Measurements from ENCODE around the gene POFUT1. TPM values are rescaled to one million over a fixed set of nuclear protein-coding genes. Genes with fewer than 3 reads are reported as not detected.
A peak's percentile ranks its signal among the peaks of the same experiment; 100 is the strongest.

Gene POFUT1
- total RNA-seq, 4 donors from 2014 or later, result 15.7 to 29.6 (median 18.1) TPM

GRCh38 chr20:32282461-32282860 lies 74.8 kb downstream of the POFUT1 start:
- peaks cover 0 to 50% (median 22%) of the 10 kb centered on the region in 3 donors for H3K4me1 ChIP-seq
- H3K4me3 ChIP-seq, result no peak overlapping the region
- no peaks in the 10 kb centered on the region for H3K9me3 ChIP-seq
- 26 to 30% methylated on average over 4 of the region's 4 CpGs for WGBS, 2 donors
- H3K27me3 ChIP-seq, result no peaks in the 10 kb centered on the region
- no peak overlapping the region for H3K27ac ChIP-seq
- no peak for TF ChIP-seq POLR2A (IDR thresholded peaks at IDR 0.05)
- TF ChIP-seq CTCF (IDR thresholded peaks at IDR 0.05), result no peak
- peaks cover 0 to 9% (median 0%) of the 10 kb centered on the region in 3 donors for H3K36me3 ChIP-seq
- intact Hi-C loops (cut with DNase I), result no loop called here
- no peak for DNase-seq

- WGBS, 2 donors, result 58 to 81% methylated on average over 3 of the region's 3 CpGs
- no peak for DNase-seq
- no peak for TF ChIP-seq POLR2A (IDR thresholded peaks at IDR 0.05)
- TF ChIP-seq CTCF (IDR thresholded peaks at IDR 0.05), result no peak
- no peaks in the 10 kb centered on the region for H3K27me3 ChIP-seq
- peaks cover 0 to 34% (median 14%) of the 10 kb centered on the region in 3 donors for H3K4me1 ChIP-seq
- H3K9me3 ChIP-seq, result no peaks in the 10 kb centered on the region
- intact Hi-C loops (cut with DNase I), result no loop called here
- H3K4me3 ChIP-seq, result no peak overlapping the region
- H3K36me3 ChIP-seq, result peaks cover 0 to 9% (median 0%) of the 10 kb centered on the region in 3 donors
- peak overlapping the region in 2 of 4 donors; percentile 0 to 26 for H3K27ac ChIP-seq
These were observed 77.5 kb downstream of the POFUT1 start for GRCh38 chr20:32285082-32285620.

- DNase-seq, result no peak
- Histone ChIP-seq H3K4me1 (peaks cover 0 to 34% (median 14%) of the 10 kb centered on the region in 3 donors), H3K27me3 (no peaks in the 10 kb centered on the region), H3K9me3 (no peaks in the 10 kb centered on the region), H3K4me3 (no peak overlapping the region), H3K36me3 (peaks cover 0 to 9% (median 0%) of the 10 kb centered on the region in 3 donors), H3K27ac (peak overlapping the region in 3 of 4 donors; percentile 0 to 26 (median 0))
- intact Hi-C loops (cut with DNase I), result no loop called here
- TF ChIP-seq CTCF (IDR thresholded peaks at IDR 0.05), result no peak
- peak in 1 of 4 donors; percentile 20 for TF ChIP-seq POLR2A (IDR thresholded peaks at IDR 0.05)
- WGBS, 2 donors, result 39 to 54% methylated on average over 4 of the region's 4 CpGs
These were observed 78.1 kb downstream of the POFUT1 start for GRCh38 chr20:32285621-32286371.

GRCh38 chr20:32287231-32287638 lies 79.6 kb downstream of the POFUT1 start:
- H3K27ac ChIP-seq, result no peak overlapping the region
- 96 to 98% methylated on average over 6 of the region's 6 CpGs for WGBS, 2 donors

More at GRCh38 chr20:32287231-32287638, 79.6 kb downstream of the POFUT1 start:
- DNase-seq, result no peak
- no peak for TF ChIP-seq POLR2A (IDR thresholded peaks at IDR 0.05)
- TF ChIP-seq CTCF (IDR thresholded peaks at IDR 0.05), result no peak
- H3K4me1 ChIP-seq, result peaks cover 0 to 26% (median 14%) of the 10 kb centered on the region in 3 donors
- no peaks in the 10 kb centered on the region for H3K36me3 ChIP-seq
- H3K9me3 ChIP-seq, result no peaks in the 10 kb centered on the region
- no peaks in the 10 kb centered on the region for H3K27me3 ChIP-seq
- intact Hi-C loops (cut with DNase I), result no loop called here
- H3K4me3 ChIP-seq, result no peak overlapping the region

Other genes with a start within 250 kb of the POFUT1 start
- not detected for gene XKR7, start 239.7 kb upstream of the POFUT1 start, total RNA-seq
- gene CCM2L, start 197.4 kb upstream of the POFUT1 start, total RNA-seq, result 1 to 10 TPM in 3 of 4 donors, under 1 TPM in 1; 0.80 to 4.8 (median 3.1) TPM
- 10 to 100 TPM in 2 of 4 donors, 1 to 10 TPM in 2; 3.0 to 16.9 (median 6.7) TPM for gene HCK, start 155.6 kb upstream of the POFUT1 start, total RNA-seq
- 10 to 100 TPM; 28.5 to 36.3 (median 32.1) TPM for gene TM9SF4, start 98.2 kb upstream of the POFUT1 start, total RNA-seq
- 10 to 100 TPM in 2 of 4 donors, 1 to 10 TPM in 2; 6.2 to 14.0 (median 11.2) TPM for gene PLAGL2, start 137 bp upstream of the POFUT1 start, total RNA-seq
- gene KIF3B, start 69.8 kb downstream of the POFUT1 start, total RNA-seq, result 10 to 100 TPM in 2 of 4 donors, 1 to 10 TPM in 2; 8.5 to 14.1 (median 11.4) TPM
- 10 to 100 TPM; 14.3 to 49.2 (median 22.1) TPM for gene ASXL1, start 150.5 kb downstream of the POFUT1 start, total RNA-seq

Data from esophagus squamous epithelium (tissue), 5 donors.